HG03354 (cell line): ENCODE data around the gene SPINK9.

ENCODE experiments used
- ATAC-seq: cut with Tn5 transposase; IDR thresholded peaks from one replicate; pipeline ENCODE4 v1.9.1; 2021; ENCODE audit warnings: mild to moderate bottlenecking; ENCODE audit not compliant: unreplicated experiment, poor library complexity, severe bottlenecking

Gene SPINK9

GRCh38 chr5:148353634-148354033 lies 18.3 kb downstream of the SPINK9 start:
- no peak for ATAC-seq

- ATAC-seq, result no peak
Measured at GRCh38 chr5:148364343-148364742, 29.0 kb downstream of the SPINK9 start.

DNA sequence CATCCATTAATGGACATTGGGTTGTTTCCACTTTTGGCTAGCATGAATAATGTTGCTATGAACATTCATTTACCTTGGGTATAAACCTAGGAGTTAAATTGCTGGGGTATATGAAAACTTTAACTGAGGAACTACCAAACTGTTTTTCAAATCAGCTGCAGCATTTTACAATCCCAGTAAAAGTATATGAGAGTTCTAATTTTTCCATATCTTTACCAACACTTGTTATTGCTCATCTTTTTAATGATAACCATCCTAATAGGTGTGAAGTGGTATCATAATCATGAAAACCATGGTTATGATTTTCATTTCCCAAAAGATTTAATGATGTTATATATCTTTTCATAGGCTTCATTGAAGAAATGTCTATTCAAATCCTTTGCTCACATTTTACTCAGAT lies 32.9 kb downstream of the SPINK9 start:
- ATAC-seq, result no peak

GRCh38 chr5:148372166-148372725 lies 36.9 kb downstream of the SPINK9 start:
- ATAC-seq, result no peak

DNA sequence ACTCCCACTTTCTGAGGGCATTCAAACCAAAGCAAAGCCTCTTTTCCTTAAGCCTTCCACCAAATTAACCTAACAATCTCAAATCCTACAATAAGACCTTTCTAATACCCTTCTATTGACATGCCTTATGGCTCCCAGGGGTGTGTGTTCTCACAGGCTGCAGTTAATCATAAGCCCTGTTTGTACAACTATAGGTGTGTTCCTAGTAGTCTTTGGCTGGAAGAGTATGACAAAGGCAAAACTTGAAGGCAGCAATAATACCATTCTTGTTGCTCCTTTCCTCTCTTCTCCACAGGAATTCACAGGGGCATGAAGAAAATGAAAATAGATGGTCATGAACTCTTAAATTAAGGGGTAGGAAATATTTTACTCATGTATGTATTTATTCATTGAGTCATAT lies 37.5 kb downstream of the SPINK9 start:
- ATAC-seq, result no peak

DNA sequence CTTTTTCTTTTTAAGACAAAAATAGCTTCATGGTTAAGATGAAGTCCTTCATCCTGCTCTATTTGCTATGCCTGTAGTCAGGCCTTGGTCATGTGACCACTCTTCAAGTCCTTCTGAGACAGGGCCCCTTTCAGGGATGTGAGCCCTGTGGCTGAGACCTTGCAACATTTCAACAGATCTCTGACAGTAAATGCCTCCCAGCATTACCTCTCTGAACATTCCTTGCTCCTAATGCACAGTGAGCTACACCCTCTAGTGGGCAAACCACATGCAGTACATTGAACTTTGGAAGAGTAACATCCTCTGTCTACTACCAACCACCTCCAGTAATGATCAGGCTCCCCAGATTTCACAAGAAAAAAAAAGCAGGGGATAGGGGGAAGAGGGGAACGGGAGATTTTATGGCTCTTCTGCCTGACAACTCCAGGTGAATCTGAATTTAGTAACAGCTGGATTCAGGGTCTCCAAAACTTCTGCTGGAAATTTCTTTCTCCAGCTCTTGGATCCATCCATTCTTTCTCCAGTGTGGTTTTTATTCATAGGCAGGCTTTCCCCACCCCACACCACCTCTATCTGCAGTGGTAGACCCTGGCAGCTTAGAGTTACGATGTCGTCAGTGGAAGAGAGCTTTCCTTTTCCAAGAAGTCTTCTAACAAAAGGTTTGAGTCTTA lies 39.5 kb downstream of the SPINK9 start:
- ATAC-seq, result peak; percentile 86

GRCh38 chr5:148376198-148376597 lies 40.8 kb downstream of the SPINK9 start:
- ATAC-seq, result no peak

- no peak for ATAC-seq
Measured at GRCh38 chr5:148378670-148379069, 43.3 kb downstream of the SPINK9 start.

GRCh38 chr5:148379340-148379739 lies 44.0 kb downstream of the SPINK9 start:
- ATAC-seq, result no peak

DNA sequence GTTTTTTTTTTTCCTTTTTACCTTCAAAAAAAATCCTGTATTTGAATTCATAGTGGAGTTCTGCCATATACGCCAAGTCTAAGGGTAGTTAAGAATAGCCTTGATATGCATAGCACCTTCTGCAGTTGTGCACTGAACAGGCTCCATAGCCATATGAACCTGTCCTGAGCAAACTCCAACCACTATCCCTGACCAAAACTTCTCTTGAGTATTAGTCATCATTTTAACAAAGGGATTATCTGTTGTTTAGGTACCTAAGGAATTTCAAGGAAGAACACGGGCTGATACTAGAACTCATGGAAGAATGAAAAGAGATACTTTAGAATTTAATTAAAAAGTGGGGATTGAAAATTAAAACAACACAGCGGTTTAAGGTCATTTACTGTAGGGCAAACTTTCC lies 46.5 kb downstream of the SPINK9 start:
- no peak for ATAC-seq

DNA sequence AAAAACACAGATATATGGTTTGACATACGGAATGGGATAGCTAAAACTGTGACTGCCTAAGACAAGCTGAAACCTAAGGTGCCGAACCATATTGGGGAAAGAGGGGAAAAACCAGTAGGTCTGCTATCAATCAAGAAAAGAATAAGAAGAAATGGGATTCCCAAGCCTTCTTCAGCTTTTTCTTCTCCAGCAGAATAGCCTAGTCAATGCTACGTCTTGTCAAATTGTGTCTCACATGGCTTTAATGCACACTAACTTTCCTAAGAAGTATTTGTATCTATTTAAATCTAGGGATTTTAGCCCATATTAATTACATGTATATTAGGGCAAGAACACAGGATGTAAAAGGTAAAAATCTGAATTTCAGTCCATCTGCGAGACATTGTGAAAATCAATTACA lies 47.6 kb downstream of the SPINK9 start:
- no peak for ATAC-seq

GRCh38 chr5:148383564-148384379 lies 48.4 kb downstream of the SPINK9 start, which contains the start of gene FBXO38:
TSS of gene FBXO38 (plus strand) at chr5:148383958. CDS start at chr5:148394777, 10,819 bp downstream.
- peak; percentile 99 for ATAC-seq

- ATAC-seq, result peak; percentile 21
Measured at GRCh38 chr5:148384380-148384737, 49.0 kb downstream of the SPINK9 start.

- no peak for ATAC-seq
Measured at GRCh38 chr5:148385094-148385493, 49.7 kb downstream of the SPINK9 start.

DNA sequence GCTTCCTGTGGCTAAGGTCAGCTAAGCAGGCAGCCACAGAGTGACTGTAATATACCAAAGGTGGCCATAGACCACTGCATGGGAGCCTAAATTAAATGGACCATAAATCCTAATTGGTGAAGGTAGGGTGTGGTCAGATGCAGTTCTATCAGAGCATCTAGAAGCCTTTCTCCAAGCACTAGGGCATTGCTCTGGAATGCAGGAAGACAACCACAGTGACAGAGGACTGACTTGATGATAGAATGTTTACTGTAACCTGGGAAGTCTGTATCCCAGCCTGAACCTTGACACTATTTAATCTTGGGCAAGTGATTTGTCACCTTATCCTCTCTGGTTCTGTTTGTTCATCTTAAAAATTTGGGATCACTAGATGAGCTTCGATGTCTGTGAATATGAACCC lies 50.7 kb downstream of the SPINK9 start:
- ATAC-seq, result no peak

- ATAC-seq, result no peak
Measured at GRCh38 chr5:148387325-148387724, 52.0 kb downstream of the SPINK9 start.

- ATAC-seq, result no peak
Measured at GRCh38 chr5:148388696-148389095, 53.3 kb downstream of the SPINK9 start.
